HepG2 (cell line): ENCODE data around the gene ZDHHC16. TPM values are rescaled to one million over a fixed set of nuclear protein-coding genes. Genes with fewer than 3 reads are reported as not detected.

Experiments
- KLF11 ChIP-seq: IDR thresholded peaks from 2 replicates; pipeline ENCODE4 v1.6.1; 2016; ENCODE audit warnings: missing compliant biosample characterization
- NFYC ChIP-seq: IDR thresholded peaks from 2 replicates; pipeline ENCODE4 v1.6.1; 2016; ENCODE audit warnings: missing genetic modification reagents, missing compliant biosample characterization
- NR2C2 ChIP-seq: sonication (generic); formaldehyde crosslinking; IDR thresholded peaks from 2 replicates; pipeline ENCODE4 v1.4.0; 2020; ENCODE audit warnings: missing genetic modification reagents, mild to moderate bottlenecking, moderate library complexity, borderline replicate concordance
- RXRA ChIP-seq: sonication (generic); formaldehyde crosslinking; IDR thresholded peaks from 2 replicates; pipeline ENCODE4 v1.5.1; 2020; ENCODE audit warnings: missing genetic modification reagents
- polyA plus RNA-seq, 8 experiments: library from polyadenylated mRNA; depleted of rRNA in 3 of 8; stranded (reverse) in 7 of 8; unstranded in 1 of 8; fragments of >200 nt; fragmentation: Illumina TruSeq in 4 of 8; extraction: Trizol in 4 of 8; gene quantifications; 2 replicates each; pipeline versions ENCODE4 v1.2.1 to v1.2.3, GENCODE V29; 2011 to 2016; ENCODE audit warnings: low read depth in 4 of 8, missing spikeins in 1 of 8, mixed read lengths in 1 of 8; ENCODE audit not compliant: insufficient read depth in 1 of 8
- total RNA-seq, 5 experiments: library from RNA; depleted of rRNA; stranded (reverse); fragments of >200 nt; fragmentation: Illumina TruSeq; extraction: Trizol; gene quantifications; 2 replicates each; pipeline ENCODE4 v1.2.3, GENCODE V29; 2016; ENCODE audit warnings: low read depth in 1 of 5
- TF ChIP-seq, protein P1 (sequence below): sonication (generic); formaldehyde crosslinking; IDR thresholded peaks from one replicate; pipeline ENCODE4 v1.5.1; 2020; ENCODE audit warnings: mild to moderate bottlenecking, missing genetic modification reagents; ENCODE audit errors: not compliant biosample characterization
- TF ChIP-seq, protein P2 (sequence below): sonication (generic); formaldehyde crosslinking; IDR thresholded peaks from 2 replicates; pipeline ENCODE4 v1.4.0; 2020; ENCODE audit warnings: mild to moderate bottlenecking, missing genetic modification reagents, borderline replicate concordance
- TF ChIP-seq, protein P3 (sequence below): sonication (generic); formaldehyde crosslinking; IDR thresholded peaks from 2 replicates; pipeline ENCODE4 v1.5.0; 2020; ENCODE audit warnings: missing genetic modification reagents, mild to moderate bottlenecking, borderline replicate concordance
- TF ChIP-seq, protein P4 (sequence below): sonication (generic); formaldehyde crosslinking; IDR thresholded peaks from 2 replicates; pipeline ENCODE4 v1.5.1; 2020; ENCODE audit warnings: missing genetic modification reagents, mild to moderate bottlenecking, borderline replicate concordance
- TF ChIP-seq, protein P5 (sequence below): sonication (generic); formaldehyde crosslinking; conservative IDR thresholded peaks from 2 replicates; pipeline ENCODE4 v1.8.0; 2022; ENCODE audit warnings: missing genetic modification reagents
- TF ChIP-seq, protein P6 (sequence below): sonication (generic); formaldehyde crosslinking; IDR thresholded peaks from 2 replicates; pipeline ENCODE4 v1.4.0; 2020; ENCODE audit warnings: mild to moderate bottlenecking, missing genetic modification reagents

ZDHHC16 gene
- total and polyA plus RNA-seq, 2 of the 13 experiments (the other 11 are each of a cell fraction or from before 2014, with no cell fraction given) = 40.8 to 41.8 TPM

DNA sequence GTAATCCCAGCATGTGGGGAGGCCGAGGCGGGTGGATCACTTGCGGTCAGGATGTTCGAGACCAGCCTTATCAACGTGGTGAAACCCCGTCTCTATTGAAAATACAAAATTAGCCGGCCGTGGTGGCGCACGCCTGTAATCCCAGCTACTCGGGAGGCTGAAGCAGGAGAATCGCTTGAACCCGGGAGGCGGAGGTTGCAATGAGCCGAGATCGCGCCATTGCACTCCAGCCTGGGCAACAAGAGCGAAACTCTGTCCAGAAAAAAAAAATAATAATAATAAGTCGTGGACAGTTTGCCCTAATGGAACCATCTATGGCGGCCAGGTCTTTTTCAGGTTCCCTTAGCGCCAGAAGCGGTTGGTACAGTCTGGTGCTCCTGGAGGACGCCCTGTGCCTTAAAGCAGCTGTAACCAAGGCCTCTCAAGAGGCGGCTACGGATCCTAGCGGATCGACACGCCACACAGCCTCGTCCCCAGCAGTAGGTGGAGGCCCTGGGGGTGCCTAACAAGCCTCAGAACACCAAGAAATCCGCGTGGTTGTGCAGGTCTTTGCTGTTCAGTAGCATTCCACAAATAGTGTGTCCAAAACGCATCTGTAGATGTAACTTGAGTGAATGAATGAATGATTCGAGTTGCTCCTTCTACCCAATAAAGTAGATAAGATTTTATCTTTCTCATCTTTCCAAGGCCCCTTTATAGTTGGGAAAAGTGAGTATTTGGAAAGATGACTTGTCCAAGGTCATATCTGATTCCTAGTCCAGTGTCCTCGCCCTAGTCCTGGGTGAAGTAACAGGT lies 19.0 kb upstream of the ZDHHC16 start (continued):
- TF ChIP-seq, protein P1, sequence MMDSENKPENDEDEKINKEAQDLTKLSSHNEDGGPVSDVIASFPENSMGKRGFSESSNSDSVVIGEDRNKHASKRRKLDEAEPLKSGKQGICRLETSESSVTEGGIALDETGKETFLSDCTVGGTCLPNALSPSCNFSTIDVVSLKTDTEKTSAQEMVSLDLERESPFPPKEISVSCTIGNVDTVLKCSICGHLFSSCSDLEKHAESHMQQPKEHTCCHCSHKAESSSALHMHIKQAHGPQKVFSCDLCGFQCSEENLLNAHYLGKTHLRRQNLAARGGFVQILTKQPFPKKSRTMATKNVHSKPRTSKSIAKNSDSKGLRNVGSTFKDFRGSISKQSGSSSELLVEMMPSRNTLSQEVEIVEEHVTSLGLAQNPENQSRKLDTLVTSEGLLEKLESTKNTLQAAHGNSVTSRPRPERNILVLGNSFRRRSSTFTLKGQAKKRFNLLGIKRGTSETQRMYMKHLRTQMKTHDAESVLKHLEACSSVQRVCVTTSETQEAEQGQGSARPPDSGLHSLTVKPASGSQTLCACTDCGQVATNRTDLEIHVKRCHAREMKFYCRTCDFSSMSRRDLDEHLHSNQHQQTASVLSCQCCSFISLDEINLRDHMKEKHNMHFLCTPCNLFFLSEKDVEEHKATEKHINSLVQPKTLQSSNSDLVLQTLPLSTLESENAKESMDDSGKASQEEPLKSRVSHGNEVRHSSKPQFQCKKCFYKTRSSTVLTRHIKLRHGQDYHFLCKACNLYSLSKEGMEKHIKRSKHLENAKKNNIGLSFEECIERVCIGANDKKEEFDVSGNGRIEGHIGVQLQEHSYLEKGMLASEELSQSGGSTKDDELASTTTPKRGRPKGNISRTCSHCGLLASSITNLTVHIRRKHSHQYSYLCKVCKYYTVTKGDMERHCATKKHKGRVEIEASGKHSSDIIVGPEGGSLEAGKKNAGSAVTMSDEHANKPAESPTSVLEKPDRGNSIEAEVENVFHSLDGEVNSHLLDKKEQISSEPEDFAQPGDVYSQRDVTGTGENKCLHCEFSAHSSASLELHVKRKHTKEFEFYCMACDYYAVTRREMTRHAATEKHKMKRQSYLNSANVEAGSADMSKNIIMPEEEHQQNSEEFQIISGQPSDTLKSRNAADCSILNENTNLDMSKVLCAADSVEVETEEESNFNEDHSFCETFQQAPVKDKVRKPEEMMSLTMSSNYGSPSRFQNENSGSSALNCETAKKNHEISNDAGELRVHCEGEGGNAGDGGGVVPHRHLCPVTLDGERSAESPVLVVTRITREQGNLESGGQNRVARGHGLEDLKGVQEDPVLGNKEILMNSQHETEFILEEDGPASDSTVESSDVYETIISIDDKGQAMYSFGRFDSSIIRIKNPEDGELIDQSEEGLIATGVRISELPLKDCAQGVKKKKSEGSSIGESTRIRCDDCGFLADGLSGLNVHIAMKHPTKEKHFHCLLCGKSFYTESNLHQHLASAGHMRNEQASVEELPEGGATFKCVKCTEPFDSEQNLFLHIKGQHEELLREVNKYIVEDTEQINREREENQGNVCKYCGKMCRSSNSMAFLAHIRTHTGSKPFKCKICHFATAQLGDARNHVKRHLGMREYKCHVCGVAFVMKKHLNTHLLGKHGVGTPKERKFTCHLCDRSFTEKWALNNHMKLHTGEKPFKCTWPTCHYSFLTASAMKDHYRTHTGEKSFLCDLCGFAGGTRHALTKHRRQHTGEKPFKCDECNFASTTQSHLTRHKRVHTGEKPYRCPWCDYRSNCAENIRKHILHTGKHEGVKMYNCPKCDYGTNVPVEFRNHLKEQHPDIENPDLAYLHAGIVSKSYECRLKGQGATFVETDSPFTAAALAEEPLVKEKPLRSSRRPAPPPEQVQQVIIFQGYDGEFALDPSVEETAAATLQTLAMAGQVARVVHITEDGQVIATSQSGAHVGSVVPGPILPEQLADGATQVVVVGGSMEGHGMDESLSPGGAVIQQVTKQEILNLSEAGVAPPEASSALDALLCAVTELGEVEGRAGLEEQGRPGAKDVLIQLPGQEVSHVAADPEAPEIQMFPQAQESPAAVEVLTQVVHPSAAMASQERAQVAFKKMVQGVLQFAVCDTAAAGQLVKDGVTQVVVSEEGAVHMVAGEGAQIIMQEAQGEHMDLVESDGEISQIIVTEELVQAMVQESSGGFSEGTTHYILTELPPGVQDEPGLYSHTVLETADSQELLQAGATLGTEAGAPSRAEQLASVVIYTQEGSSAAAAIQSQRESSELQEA (CRISPR knock-in tag) = no peak
- TF ChIP-seq, protein P2, sequence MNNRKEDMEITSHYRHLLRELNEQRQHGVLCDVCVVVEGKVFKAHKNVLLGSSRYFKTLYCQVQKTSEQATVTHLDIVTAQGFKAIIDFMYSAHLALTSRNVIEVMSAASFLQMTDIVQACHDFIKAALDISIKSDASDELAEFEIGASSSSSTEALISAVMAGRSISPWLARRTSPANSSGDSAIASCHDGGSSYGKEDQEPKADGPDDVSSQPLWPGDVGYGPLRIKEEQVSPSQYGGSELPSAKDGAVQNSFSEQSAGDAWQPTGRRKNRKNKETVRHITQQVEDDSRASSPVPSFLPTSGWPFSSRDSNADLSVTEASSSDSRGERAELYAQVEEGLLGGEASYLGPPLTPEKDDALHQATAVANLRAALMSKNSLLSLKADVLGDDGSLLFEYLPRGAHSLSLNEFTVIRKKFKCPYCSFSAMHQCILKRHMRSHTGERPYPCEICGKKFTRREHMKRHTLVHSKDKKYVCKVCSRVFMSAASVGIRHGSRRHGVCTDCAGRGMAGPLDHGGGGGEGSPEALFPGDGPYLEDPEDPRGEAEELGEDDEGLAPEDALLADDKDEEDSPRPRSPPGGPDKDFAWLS (CRISPR knock-in tag) = no peak
- TF ChIP-seq RXRA (CRISPR knock-in tag) (no peak), KLF11 (CRISPR knock-in tag) (no peak), NFYC (CRISPR knock-in tag) (no peak), NR2C2 (0 out of 2 replicates have a peak, but pooled peaks have one; percentile 39)
- TF ChIP-seq, protein P3, sequence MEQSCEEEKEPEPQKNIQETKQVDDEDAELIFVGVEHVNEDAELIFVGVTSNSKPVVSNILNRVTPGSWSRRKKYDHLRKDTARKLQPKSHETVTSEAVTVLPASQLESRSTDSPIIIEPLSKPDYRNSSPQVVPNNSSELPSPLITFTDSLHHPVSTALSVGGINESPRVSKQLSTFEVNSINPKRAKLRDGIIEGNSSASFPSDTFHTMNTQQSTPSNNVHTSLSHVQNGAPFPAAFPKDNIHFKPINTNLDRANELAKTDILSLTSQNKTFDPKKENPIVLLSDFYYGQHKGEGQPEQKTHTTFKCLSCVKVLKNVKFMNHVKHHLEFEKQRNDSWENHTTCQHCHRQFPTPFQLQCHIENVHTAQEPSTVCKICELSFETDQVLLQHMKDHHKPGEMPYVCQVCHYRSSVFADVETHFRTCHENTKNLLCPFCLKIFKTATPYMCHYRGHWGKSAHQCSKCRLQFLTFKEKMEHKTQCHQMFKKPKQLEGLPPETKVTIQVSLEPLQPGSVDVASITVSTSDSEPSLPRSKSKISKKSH (CRISPR knock-in tag) = 0 out of 2 replicates have a peak, but pooled peaks have one; percentile 5
- TF ChIP-seq, protein P4, sequence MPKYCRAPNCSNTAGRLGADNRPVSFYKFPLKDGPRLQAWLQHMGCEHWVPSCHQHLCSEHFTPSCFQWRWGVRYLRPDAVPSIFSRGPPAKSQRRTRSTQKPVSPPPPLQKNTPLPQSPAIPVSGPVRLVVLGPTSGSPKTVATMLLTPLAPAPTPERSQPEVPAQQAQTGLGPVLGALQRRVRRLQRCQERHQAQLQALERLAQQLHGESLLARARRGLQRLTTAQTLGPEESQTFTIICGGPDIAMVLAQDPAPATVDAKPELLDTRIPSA (CRISPR knock-in tag) = no peak
- TF ChIP-seq, protein P5, sequence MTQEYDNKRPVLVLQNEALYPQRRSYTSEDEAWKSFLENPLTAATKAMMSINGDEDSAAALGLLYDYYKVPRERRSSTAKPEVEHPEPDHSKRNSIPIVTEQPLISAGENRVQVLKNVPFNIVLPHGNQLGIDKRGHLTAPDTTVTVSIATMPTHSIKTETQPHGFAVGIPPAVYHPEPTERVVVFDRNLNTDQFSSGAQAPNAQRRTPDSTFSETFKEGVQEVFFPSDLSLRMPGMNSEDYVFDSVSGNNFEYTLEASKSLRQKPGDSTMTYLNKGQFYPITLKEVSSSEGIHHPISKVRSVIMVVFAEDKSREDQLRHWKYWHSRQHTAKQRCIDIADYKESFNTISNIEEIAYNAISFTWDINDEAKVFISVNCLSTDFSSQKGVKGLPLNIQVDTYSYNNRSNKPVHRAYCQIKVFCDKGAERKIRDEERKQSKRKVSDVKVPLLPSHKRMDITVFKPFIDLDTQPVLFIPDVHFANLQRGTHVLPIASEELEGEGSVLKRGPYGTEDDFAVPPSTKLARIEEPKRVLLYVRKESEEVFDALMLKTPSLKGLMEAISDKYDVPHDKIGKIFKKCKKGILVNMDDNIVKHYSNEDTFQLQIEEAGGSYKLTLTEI = no peak
- TF ChIP-seq, protein P6, sequence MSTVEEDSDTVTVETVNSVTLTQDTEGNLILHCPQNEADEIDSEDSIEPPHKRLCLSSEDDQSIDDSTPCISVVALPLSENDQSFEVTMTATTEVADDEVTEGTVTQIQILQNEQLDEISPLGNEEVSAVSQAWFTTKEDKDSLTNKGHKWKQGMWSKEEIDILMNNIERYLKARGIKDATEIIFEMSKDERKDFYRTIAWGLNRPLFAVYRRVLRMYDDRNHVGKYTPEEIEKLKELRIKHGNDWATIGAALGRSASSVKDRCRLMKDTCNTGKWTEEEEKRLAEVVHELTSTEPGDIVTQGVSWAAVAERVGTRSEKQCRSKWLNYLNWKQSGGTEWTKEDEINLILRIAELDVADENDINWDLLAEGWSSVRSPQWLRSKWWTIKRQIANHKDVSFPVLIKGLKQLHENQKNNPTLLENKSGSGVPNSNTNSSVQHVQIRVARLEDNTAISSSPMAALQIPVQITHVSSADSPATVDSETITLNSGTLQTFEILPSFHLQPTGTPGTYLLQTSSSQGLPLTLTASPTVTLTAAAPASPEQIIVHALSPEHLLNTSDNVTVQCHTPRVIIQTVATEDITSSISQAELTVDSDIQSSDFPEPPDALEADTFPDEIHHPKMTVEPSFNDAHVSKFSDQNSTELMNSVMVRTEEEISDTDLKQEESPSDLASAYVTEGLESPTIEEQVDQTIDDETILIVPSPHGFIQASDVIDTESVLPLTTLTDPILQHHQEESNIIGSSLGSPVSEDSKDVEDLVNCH (CRISPR knock-in tag) = no peak
